ENCODE data around the gene NDFIP1.
"Not testable (repeated sequence)": the region's sequence is repeated elsewhere in the genome, so short reads cannot be mapped to it uniquely, and the experiment has no call there.

The NDFIP1 gene

GRCh38 chr5:142108432-142109330 is at the start of gene NDFIP1:
NDFIP1 (plus strand) TSS chr5:142108779; CDS start chr5:142108975, 196 bp downstream.
- no peak for DNase-seq (ENCODE audit: low read depth, low spot score)

GRCh38 chr5:142059304-142059940 is 49.2 kb upstream of the NDFIP1 start:
- DNase-seq (ENCODE audit: low read depth, low spot score) = no peak

GRCh38 chr5:142063376-142063775 is 45.2 kb upstream of the NDFIP1 start:
- DNase-seq (ENCODE audit: low read depth, low spot score) = no peak

GRCh38 chr5:142063878-142064331 is 44.7 kb upstream of the NDFIP1 start:
- DNase-seq (ENCODE audit: low read depth, low spot score) = peak; percentile 60

GRCh38 chr5:142065273-142065672 is 43.3 kb upstream of the NDFIP1 start:
- no peak for DNase-seq (ENCODE audit: low read depth, low spot score)

GRCh38 chr5:142069606-142070399 is 38.8 kb upstream of the NDFIP1 start:
- no peak for DNase-seq (ENCODE audit: low read depth, low spot score)

- no peak for DNase-seq (ENCODE audit: low read depth, low spot score)
These were observed 37.8 kb upstream of the NDFIP1 start for GRCh38 chr5:142070734-142071133.

GRCh38 chr5:142072488-142072887 is 36.1 kb upstream of the NDFIP1 start:
- no peak for DNase-seq (ENCODE audit: low read depth, low spot score)

- DNase-seq (ENCODE audit: low read depth, low spot score) = no peak
These were observed 35.1 kb upstream of the NDFIP1 start for GRCh38 chr5:142073362-142073988.

GRCh38 chr5:142074006-142074405 is 34.6 kb upstream of the NDFIP1 start:
- no peak for DNase-seq (ENCODE audit: low read depth, low spot score)

- DNase-seq (ENCODE audit: low read depth, low spot score) = no peak
These were observed 30.4 kb upstream of the NDFIP1 start for GRCh38 chr5:142078221-142078620.

GRCh38 chr5:142078706-142079105 is 29.9 kb upstream of the NDFIP1 start:
- no peak for DNase-seq (ENCODE audit: low read depth, low spot score)

- DNase-seq (ENCODE audit: low read depth, low spot score) = no peak
These were observed 29.3 kb upstream of the NDFIP1 start for GRCh38 chr5:142079306-142079721.

- no peak for DNase-seq (ENCODE audit: low read depth, low spot score)
These were observed 28.3 kb upstream of the NDFIP1 start for GRCh38 chr5:142080248-142080647.

- DNase-seq (ENCODE audit: low read depth, low spot score) = no peak
These were observed 26.3 kb upstream of the NDFIP1 start for GRCh38 chr5:142082182-142082781.

- DNase-seq (ENCODE audit: low read depth, low spot score) = no peak
These were observed 22.4 kb upstream of the NDFIP1 start for GRCh38 chr5:142086229-142086628.

GRCh38 chr5:142086679-142087078 is 21.9 kb upstream of the NDFIP1 start:
- no peak for DNase-seq (ENCODE audit: low read depth, low spot score)

- DNase-seq (ENCODE audit: low read depth, low spot score) = no peak
These were observed 20.5 kb upstream of the NDFIP1 start for GRCh38 chr5:142087920-142088679.

GRCh38 chr5:142088855-142089479 is 19.6 kb upstream of the NDFIP1 start:
- not testable (repeated sequence) for DNase-seq (ENCODE audit: low read depth, low spot score)

- DNase-seq (ENCODE audit: low read depth, low spot score) = no peak
These were observed 17.6 kb upstream of the NDFIP1 start for GRCh38 chr5:142091012-142091411.

All from iPS DF 19.7 (cell line).